HepG2 (cell line): Measurements from ENCODE around the gene USP5. TPM values are rescaled to one million over a fixed set of nuclear protein-coding genes. Genes with fewer than 3 reads are reported as not detected.
A peak's percentile ranks its signal among the peaks of the same experiment; 100 is the strongest.

Experiments used
- CEBPG ChIP-seq: IDR thresholded peaks from 2 replicates; pipeline ENCODE4 v1.6.1; 2016
- ELF3 ChIP-seq: IDR thresholded peaks from 2 replicates; pipeline ENCODE4 v1.6.1; 2016; ENCODE audit warnings: missing genetic modification reagents, missing compliant biosample characterization
- EZH2 ChIP-seq: conservative IDR thresholded peaks from 2 replicates; pipeline ENCODE4 v1.6.1; 2012; ENCODE audit warnings: mild to moderate bottlenecking, low read depth, low read length, moderate library complexity
- FOSL2 ChIP-seq: sonication (generic); formaldehyde crosslinking; IDR thresholded peaks from 2 replicates; pipeline ENCODE4 v1.4.0; 2020; ENCODE audit warnings: missing genetic modification reagents
- GABPA ChIP-seq, 2 experiments: IDR thresholded peaks; 2 replicates each; pipeline ENCODE4 v1.6.1; 2011 to 2016; ENCODE audit warnings: low read depth in 2 of 2, low read length in 1 of 2, missing biosample characterization in 1 of 2, missing genetic modification characterization in 1 of 2
- HES4 ChIP-seq: sonication (generic); formaldehyde crosslinking; IDR thresholded peaks from 2 replicates; pipeline ENCODE4 v1.9.0; 2021; ENCODE audit warnings: mild to moderate bottlenecking, missing genetic modification reagents, borderline replicate concordance
- KLF9 ChIP-seq: IDR thresholded peaks from 2 replicates; pipeline ENCODE4 v1.6.1; 2016; ENCODE audit warnings: low read depth
- MTF1 ChIP-seq: sonication (generic); formaldehyde crosslinking; IDR thresholded peaks from 2 replicates; pipeline ENCODE4 v1.5.0; 2020; ENCODE audit warnings: missing genetic modification reagents
- NCOR1 ChIP-seq: fragments of 200-600 bp; sonication (generic); IDR thresholded peaks from 2 replicates; pipeline ENCODE4 v1.7.0; 2017; ENCODE audit warnings: antibody characterized with exemption, low read length, borderline replicate concordance
- RARA ChIP-seq: IDR thresholded peaks from 2 replicates; pipeline ENCODE4 v1.6.1; 2016; ENCODE audit warnings: missing genetic modification reagents, missing compliant biosample characterization
- SIN3A ChIP-seq: IDR thresholded peaks from 2 replicates; pipeline ENCODE4 v1.6.1; 2011; ENCODE audit warnings: low read depth, mild to moderate bottlenecking, control low read depth, low read length, borderline replicate concordance
- SMC3 ChIP-seq: IDR thresholded peaks from 2 replicates; pipeline ENCODE4 v1.6.1; 2011; ENCODE audit warnings: low read length, improper control_type of control experiment
- TRAFD1 ChIP-seq: sonication (generic); formaldehyde crosslinking; IDR thresholded peaks from 2 replicates; pipeline ENCODE4 v1.5.1; 2020; ENCODE audit warnings: missing genetic modification reagents, mild to moderate bottlenecking, borderline replicate concordance
- YEATS2 ChIP-seq: sonication (generic); formaldehyde crosslinking; IDR thresholded peaks from 2 replicates; pipeline ENCODE4 v1.4.0; 2020; ENCODE audit warnings: missing genetic modification reagents, borderline replicate concordance
- YEATS4 ChIP-seq: sonication (generic); formaldehyde crosslinking; IDR thresholded peaks from 2 replicates; pipeline ENCODE4 v1.4.0; 2020; ENCODE audit warnings: missing genetic modification reagents, borderline replicate concordance
- ZBED4 ChIP-seq: sonication (generic); formaldehyde crosslinking; IDR thresholded peaks from 2 replicates; pipeline ENCODE4 v1.4.0; 2020; ENCODE audit warnings: missing genetic modification reagents, borderline replicate concordance
- ZMYM3 ChIP-seq: sonication (generic); formaldehyde crosslinking; IDR thresholded peaks from 2 replicates; pipeline ENCODE4 v1.5.1; 2020; ENCODE audit warnings: mild to moderate bottlenecking, missing genetic modification reagents
- ZNF205 ChIP-seq: IDR thresholded peaks from 2 replicates; pipeline ENCODE4 v1.6.1; 2018; ENCODE audit warnings: missing biosample characterization, missing genetic modification reagents
- ZNF234 ChIP-seq: sonication (generic); formaldehyde crosslinking; conservative IDR thresholded peaks from 2 replicates; pipeline ENCODE4 v1.5.1; 2020; ENCODE audit warnings: mild to moderate bottlenecking, missing genetic modification reagents
- ZNF362 ChIP-seq: sonication (generic); formaldehyde crosslinking; IDR thresholded peaks from 2 replicates; pipeline ENCODE4 v1.4.0; 2020; ENCODE audit warnings: missing genetic modification reagents, mild to moderate bottlenecking, borderline replicate concordance
- ZNF432 ChIP-seq: sonication (generic); formaldehyde crosslinking; IDR thresholded peaks from 2 replicates; pipeline ENCODE4 v1.5.0; 2020; ENCODE audit warnings: missing genetic modification reagents, mild to moderate bottlenecking, borderline replicate concordance
- ZNF510 ChIP-seq: sonication (generic); formaldehyde crosslinking; IDR thresholded peaks from 2 replicates; pipeline ENCODE4 v1.4.0; 2020; ENCODE audit warnings: low read depth, mild to moderate bottlenecking, missing genetic modification reagents
- ZSCAN21 ChIP-seq: sonication (generic); formaldehyde crosslinking; IDR thresholded peaks from 2 replicates; pipeline ENCODE4 v1.8.0; 2022; ENCODE audit warnings: mild to moderate bottlenecking, missing genetic modification reagents, moderate library complexity, borderline replicate concordance
- ZSCAN9 ChIP-seq: IDR thresholded peaks from 2 replicates; pipeline ENCODE4 v1.6.1; 2016; ENCODE audit warnings: borderline replicate concordance
- polyA plus RNA-seq, 8 experiments: library from polyadenylated mRNA; depleted of rRNA in 3 of 8; stranded (reverse) in 7 of 8; unstranded in 1 of 8; fragments of >200 nt; fragmentation: Illumina TruSeq in 4 of 8; extraction: Trizol in 4 of 8; gene quantifications; 2 replicates each; pipeline versions ENCODE4 v1.2.1 to v1.2.3, GENCODE V29; 2011 to 2016; ENCODE audit warnings: low read depth in 4 of 8, missing spikeins in 1 of 8, mixed read lengths in 1 of 8; ENCODE audit not compliant: insufficient read depth in 1 of 8
- total RNA-seq, 5 experiments: library from RNA; depleted of rRNA; stranded (reverse); fragments of >200 nt; fragmentation: Illumina TruSeq; extraction: Trizol; gene quantifications; 2 replicates each; pipeline ENCODE4 v1.2.3, GENCODE V29; 2016; ENCODE audit warnings: low read depth in 1 of 5

Gene USP5
- total and polyA plus RNA-seq, 2 of the 13 experiments (the other 11 are each of a cell fraction or from before 2014, with no cell fraction given), result 39.6 to 56.0 TPM

DNA sequence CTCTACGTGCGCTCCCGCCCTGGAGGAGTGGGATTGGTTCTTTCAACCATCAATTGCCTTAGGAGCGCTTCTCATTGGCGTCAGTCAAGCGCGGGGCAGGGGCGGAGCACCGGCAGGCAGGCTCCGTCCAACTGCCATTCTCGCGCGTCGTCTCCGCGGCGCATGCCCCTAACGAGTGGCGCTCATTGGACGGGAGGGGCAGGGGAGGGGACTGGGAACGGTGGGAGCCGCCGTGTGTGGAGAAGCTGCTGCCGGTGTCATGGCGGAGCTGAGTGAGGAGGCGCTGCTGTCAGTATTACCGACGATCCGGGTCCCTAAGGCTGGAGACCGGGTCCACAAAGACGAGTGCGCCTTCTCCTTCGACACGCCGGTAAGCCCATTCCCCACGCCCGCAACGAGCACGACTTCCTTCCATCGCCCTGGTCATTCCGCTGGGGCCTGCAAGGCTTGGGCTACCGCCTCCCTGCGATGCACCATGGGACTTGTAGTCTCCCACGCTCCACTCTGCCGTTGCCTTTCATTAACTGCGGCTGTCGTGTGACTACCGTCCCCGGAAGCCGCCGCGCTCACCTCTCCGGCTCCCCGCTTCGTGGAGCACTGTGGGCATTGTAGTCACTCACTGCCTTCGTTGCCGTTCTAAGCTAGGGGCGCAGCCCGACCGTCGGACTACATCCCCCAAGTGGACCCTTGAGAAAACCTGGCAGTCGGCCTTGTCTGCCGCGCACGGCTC, at the start of gene USP5 (continued):
- TF ChIP-seq TRAFD1 (no peak), ZSCAN21 (CRISPR knock-in tag) (no peak), SIN3A (peak; percentile 36; the same call in 1 of the 2 replicates), SMC3 (no peak), ZNF510 (CRISPR knock-in tag) (no peak), ZSCAN9 (CRISPR knock-in tag) (no peak), ZNF432 (CRISPR knock-in tag) (no peak), HES4 (no peak; the same call in 1 of the 2 replicates), ELF3 (peak; percentile 72), YEATS2 (CRISPR knock-in tag) (peak; percentile 69; the same call in 1 of the 2 replicates), FOSL2 (CRISPR knock-in tag) (no peak; the same call in none of the 2 replicates), ZNF362 (no peak), MTF1 (CRISPR knock-in tag) (no peak), ZNF234 (CRISPR knock-in tag) (no peak), ZNF205 (CRISPR knock-in tag) (no peak), CEBPG (CRISPR knock-in tag) (no peak), ZBED4 (no peak), ZMYM3 (no peak), RARA (CRISPR knock-in tag) (no peak), EZH2 (no peak), KLF9 (CRISPR knock-in tag) (no peak), YEATS4 (CRISPR knock-in tag) (peak; percentile 67), NCOR1 (no peak), GABPA (IDR thresholded peaks at IDR 0.05; ENCODE audit: low read depth, low read length) (peak; percentile 78), GABPA (CRISPR knock-in tag; IDR thresholded peaks at IDR 0.05; ENCODE audit: low read depth) (peak; percentile 94)
